ENCODE results near the gene PRR14L. TPM values are rescaled to one million over a fixed set of nuclear protein-coding genes. Genes with fewer than 3 reads are reported as not detected.
A peak's percentile ranks its signal among the peaks of the same experiment; 100 is the strongest.

PRR14L gene
- total and polyA plus RNA-seq, 2 of the 13 experiments (the other 11 are each of a cell fraction or from before 2014, with no cell fraction given), result 6.6 to 16.5 TPM

GRCh38 chr22:31661851-31662667, 87.9 kb downstream of the PRR14L start, which contains the start of gene PISD (continued):
- TF ChIP-seq ZNF790 (CRISPR knock-in tag; IDR thresholded peaks at IDR 0.05; ENCODE audit: borderline replicate concordance) (no peak), RAD21 (CRISPR knock-in tag; IDR thresholded peaks at IDR 0.05) (no peak), SALL1 (CRISPR knock-in tag; IDR thresholded peaks at IDR 0.05) (peak; percentile 80), ZNF292 (CRISPR knock-in tag; IDR thresholded peaks at IDR 0.05; ENCODE audit: borderline replicate concordance, low read depth) (no peak), ZNF780A (CRISPR knock-in tag; IDR thresholded peaks at IDR 0.05) (peak; percentile 63; the same call in 1 of the 2 replicates), CEBPG (CRISPR knock-in tag; IDR thresholded peaks at IDR 0.05) (no peak), ZNF670 (CRISPR knock-in tag; IDR thresholded peaks at IDR 0.05; ENCODE audit: borderline replicate concordance) (peak; percentile 85; the same call in 1 of the 2 replicates), ZKSCAN8 (CRISPR knock-in tag; IDR thresholded peaks at IDR 0.05; ENCODE audit: borderline replicate concordance) (no peak), CBX1 (IDR thresholded peaks at IDR 0.05; ENCODE audit: low read depth) (peak; percentile 59), ZNF782 (CRISPR knock-in tag; IDR thresholded peaks at IDR 0.05; ENCODE audit: borderline replicate concordance) (0 out of 2 replicates have a peak, but pooled peaks have one; percentile 62), ZNF468 (CRISPR knock-in tag; IDR thresholded peaks at IDR 0.05) (no peak), NFRKB (IDR thresholded peaks at IDR 0.05) (peak; percentile 92), PRMT3 (CRISPR knock-in tag; IDR thresholded peaks at IDR 0.05; ENCODE audit: borderline replicate concordance, low read depth) (no peak), ZNF800 (CRISPR knock-in tag; IDR thresholded peaks at IDR 0.05) (peak; percentile 24; the same call in 1 of the 2 replicates), ZNF83 (CRISPR knock-in tag; IDR thresholded peaks at IDR 0.05; ENCODE audit: borderline replicate concordance) (0 out of 2 replicates have a peak, but pooled peaks have one; percentile 34), MAFF (IDR thresholded peaks at IDR 0.05; ENCODE audit: low read depth, low read length) (no peak), ZNF496 (CRISPR knock-in tag; IDR thresholded peaks at IDR 0.05; ENCODE audit: insufficient replicate concordance) (no peak), BRD4 (CRISPR knock-in tag; IDR thresholded peaks at IDR 0.05) (peak; percentile 87; the same call in 1 of the 2 replicates), EEA1 (CRISPR knock-in tag; IDR thresholded peaks at IDR 0.05; ENCODE audit: borderline replicate concordance) (no peak), JDP2 (CRISPR knock-in tag; IDR thresholded peaks at IDR 0.05; ENCODE audit: borderline replicate concordance) (no peak)
- TF ChIP-seq, protein P1, sequence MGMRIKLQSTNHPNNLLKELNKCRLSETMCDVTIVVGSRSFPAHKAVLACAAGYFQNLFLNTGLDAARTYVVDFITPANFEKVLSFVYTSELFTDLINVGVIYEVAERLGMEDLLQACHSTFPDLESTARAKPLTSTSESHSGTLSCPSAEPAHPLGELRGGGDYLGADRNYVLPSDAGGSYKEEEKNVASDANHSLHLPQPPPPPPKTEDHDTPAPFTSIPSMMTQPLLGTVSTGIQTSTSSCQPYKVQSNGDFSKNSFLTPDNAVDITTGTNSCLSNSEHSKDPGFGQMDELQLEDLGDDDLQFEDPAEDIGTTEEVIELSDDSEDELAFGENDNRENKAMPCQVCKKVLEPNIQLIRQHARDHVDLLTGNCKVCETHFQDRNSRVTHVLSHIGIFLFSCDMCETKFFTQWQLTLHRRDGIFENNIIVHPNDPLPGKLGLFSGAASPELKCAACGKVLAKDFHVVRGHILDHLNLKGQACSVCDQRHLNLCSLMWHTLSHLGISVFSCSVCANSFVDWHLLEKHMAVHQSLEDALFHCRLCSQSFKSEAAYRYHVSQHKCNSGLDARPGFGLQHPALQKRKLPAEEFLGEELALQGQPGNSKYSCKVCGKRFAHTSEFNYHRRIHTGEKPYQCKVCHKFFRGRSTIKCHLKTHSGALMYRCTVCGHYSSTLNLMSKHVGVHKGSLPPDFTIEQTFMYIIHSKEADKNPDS (CRISPR knock-in tag; IDR thresholded peaks at IDR 0.05), result 0 out of 2 replicates have a peak, but pooled peaks have one; percentile 68
- TF ChIP-seq, protein P2, sequence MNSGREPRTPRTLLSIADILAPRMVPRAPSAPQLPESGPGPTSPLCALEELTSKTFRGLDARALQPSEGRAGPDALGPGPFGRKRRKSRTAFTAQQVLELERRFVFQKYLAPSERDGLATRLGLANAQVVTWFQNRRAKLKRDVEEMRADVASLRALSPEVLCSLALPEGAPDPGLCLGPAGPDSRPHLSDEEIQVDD (CRISPR knock-in tag; IDR thresholded peaks at IDR 0.05; ENCODE audit: borderline replicate concordance), result peak; percentile 85; the same call in 1 of the 2 replicates
- TF ChIP-seq, protein P3, sequence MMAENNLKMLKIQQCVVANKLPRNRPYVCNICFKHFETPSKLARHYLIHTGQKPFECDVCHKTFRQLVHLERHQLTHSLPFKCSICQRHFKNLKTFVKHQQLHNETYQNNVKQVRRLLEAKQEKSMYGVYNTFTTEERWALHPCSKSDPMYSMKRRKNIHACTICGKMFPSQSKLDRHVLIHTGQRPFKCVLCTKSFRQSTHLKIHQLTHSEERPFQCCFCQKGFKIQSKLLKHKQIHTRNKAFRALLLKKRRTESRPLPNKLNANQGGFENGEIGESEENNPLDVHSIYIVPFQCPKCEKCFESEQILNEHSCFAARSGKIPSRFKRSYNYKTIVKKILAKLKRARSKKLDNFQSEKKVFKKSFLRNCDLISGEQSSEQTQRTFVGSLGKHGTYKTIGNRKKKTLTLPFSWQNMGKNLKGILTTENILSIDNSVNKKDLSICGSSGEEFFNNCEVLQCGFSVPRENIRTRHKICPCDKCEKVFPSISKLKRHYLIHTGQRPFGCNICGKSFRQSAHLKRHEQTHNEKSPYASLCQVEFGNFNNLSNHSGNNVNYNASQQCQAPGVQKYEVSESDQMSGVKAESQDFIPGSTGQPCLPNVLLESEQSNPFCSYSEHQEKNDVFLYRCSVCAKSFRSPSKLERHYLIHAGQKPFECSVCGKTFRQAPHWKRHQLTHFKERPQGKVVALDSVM (CRISPR knock-in tag; IDR thresholded peaks at IDR 0.05), result peak; percentile 28; the same call in 1 of the 2 replicates

Measured in HepG2 (cell line).